Sciatic nerve (tissue), 2 donors: Measurements from ENCODE around the gene ARF5. TPM values are rescaled to one million over a fixed set of nuclear protein-coding genes. Genes with fewer than 3 reads are reported as not detected.
"Not testable (repeated sequence)": the region's sequence is repeated elsewhere in the genome, so short reads cannot be mapped to it uniquely, and the experiment has no call there.

Experiments
- ATAC-seq: fragments of 200-7000 bp; cut with Tn5 transposase; one replicate; pipeline ENCODE4 v1.9.1; 2020; ENCODE audit warnings: mild to moderate bottlenecking, moderate library complexity
- DNase-seq: peaks from one replicate; pipeline ENCODE4 v3.0.0-alpha.2; 2020; ENCODE audit warnings: low spot score
- intact Hi-C: fragments of 100-400 bp; cut with DNase I; formaldehyde crosslinking; loops from one replicate; pipeline ENCODE4 v1.14.2; 2022
- total RNA-seq: library from RNA; stranded (reverse); fragmentation: NEBNext Ultra II Directional; extraction: Animal tissue kit (Norgen Biotek cat#: 25700); gene quantifications from one replicate; pipeline ENCODE4 v1.2.1, GENCODE V29; 2021
- donor health status: DM: no; HTN: no; CAD: no.
- donor health status: DM: no; HTN: no; CAD: no.

ARF5 gene
- total RNA-seq: 81.7 TPM

GRCh38 chr7:127588019-127588696, at the start of gene ARF5:
Gene ARF5, plus strand, starts transcription at chr7:127588411. Its CDS starts 88 bp downstream, at chr7:127588499.
- intact Hi-C loops: no loop called here
- ATAC-seq: peak; percentile 92
- DNase-seq: peak; percentile 94

- ATAC-seq (no peak), DNase-seq (no peak)
- intact Hi-C loops: no loop called here
These were observed 49.1 kb upstream of the ARF5 start for GRCh38 chr7:127539116-127539515.

DNA sequence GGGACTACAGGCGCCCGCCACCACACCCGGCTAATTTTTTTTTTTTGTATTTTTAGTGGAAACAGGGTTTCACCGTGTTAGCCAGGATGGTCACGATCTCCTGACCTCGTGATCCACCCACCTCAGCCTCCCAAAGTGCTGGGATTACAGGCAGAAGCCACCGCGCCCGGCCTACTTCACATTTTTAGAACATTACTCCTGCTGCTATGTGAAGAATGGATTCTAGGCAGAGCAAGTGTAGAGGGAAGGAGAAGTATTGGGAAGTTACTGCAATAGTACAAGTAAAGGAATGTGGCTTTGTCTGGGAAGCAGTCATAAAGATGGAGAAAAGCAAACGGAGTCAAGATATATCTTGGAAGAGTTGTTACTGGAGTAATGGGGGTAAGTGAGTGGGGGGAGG, 47.8 kb upstream of the ARF5 start:
- ATAC-seq, DNase-seq, intact Hi-C loops: not testable (repeated sequence)

- no peak for DNase-seq
- intact Hi-C loops: no loop called here
- ATAC-seq: no peak
These were observed 46.7 kb upstream of the ARF5 start for GRCh38 chr7:127541548-127541947.

DNA sequence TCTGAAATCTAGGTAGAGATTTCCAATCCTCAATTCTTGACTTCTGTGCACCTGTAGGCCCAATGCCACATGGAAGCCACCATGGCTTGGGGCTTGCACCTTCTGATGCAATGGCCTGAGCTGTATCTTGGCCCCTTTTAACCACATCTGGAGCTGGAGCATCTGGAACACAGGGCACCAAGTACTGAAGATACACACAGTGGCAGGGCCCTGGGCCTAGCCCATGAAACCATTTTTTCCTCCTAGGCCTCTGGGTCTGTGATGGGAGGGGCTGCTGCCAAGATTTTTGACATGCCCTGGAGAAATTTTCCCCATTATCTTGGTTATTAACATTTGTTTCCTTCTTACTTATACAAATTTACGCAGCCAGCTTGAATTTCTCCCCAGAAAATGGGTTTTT, 41.9 kb upstream of the ARF5 start:
- intact Hi-C loops: no loop called here
- DNase-seq (no peak), ATAC-seq (no peak)

GRCh38 chr7:127550247-127550646, 38.0 kb upstream of the ARF5 start:
- DNase-seq (no peak), ATAC-seq (no peak)
- intact Hi-C loops: no loop called here

DNA sequence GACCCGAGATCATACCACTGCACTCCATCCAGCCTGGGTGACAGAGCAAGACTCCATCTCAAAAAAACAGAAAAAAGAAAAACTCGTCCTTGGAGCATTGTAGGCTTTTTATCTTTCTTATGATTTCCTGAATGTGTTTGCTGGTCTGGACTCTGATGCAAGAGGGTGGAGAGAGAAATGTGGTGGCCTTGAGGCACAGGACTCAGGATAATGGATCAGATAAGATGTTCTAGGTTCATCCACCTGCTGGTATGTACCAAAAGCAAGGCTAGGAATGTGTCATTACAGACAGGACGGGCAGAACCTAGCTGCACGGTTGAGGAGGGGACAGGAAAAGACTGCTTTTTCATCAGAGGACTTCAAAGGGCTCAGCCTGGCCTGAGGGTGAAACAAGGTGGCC, 36.3 kb upstream of the ARF5 start:
- DNase-seq (no peak), ATAC-seq (no peak)
- intact Hi-C loops: no loop called here

DNA sequence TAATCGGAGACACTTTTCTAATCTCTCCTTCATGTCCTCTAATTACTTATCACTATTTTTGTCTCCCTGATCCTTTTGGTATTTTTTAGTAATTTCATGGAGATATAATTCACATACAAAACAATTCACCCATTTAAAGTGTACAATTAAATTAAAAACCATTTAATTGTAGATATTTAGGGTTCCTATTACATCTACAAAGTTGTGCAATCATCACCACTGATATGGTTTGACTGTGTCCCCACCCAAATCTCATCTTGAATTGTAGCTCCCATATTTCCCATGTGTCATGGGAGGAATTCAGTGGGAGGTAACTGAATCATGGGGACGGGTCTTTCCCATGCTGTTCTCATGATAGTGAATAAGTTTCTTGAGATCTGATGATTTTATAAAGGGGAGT, 31.8 kb upstream of the ARF5 start:
- ATAC-seq (no peak), DNase-seq (no peak)
- intact Hi-C loops: no loop called here

DNA sequence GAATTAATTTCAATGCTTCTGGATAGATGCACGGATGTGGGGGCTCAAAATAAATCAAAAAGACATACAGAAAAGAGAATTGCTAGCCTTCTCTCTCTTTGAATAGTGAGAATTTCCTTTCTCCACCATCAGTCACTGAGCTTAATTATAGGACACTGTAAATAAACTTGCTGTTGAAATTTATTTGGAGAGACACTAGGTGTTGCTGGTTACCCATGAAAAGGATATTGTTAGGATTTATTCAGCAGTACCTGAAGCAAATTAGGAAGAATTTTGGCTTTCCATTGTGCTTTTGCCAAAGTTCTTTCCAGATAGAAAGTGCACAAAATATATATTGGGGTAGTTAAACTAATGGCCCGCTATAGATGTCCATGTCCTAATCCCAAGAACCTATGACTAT, 30.4 kb upstream of the ARF5 start:
- intact Hi-C loops: no loop called here
- DNase-seq: no peak
- ATAC-seq: no peak

DNA sequence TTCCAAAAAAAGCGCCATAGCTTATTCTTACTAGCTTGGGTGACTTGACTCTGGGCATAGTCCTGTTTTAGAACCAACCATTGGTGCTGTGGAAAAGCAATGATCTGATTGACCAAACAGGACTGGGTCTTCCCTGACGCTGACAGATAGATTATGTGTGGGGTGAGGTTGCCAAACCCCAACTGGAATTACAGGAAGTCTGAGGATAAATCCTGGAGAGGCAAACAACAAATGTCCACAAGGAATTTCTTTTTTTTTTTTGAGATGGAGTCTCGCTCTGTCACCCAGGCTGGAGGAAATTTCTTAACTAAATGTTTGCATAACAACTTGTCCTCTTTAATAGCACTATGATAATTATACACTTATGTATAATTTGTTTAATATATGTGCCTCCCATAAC, 22.0 kb upstream of the ARF5 start:
- intact Hi-C loops: no loop called here
- ATAC-seq (no peak), DNase-seq (no peak)

DNA sequence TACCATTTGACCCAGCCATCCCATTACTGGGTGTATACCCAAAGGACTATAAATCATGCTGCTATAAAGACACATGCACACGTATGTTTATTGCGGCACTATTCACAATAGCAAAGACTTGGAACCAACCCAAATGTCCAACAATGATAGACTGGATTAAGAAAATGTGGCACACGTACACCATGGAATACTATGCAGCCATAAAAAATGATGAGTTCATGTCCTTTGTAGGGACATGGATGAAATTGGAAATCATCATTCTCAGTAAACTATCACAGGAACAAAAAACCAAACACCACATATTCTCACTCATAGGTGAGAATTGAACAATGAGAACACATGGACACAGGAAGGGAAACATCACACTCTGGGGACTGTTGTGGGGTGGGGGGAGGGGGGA, 20.2 kb upstream of the ARF5 start:
- ATAC-seq, intact Hi-C loops, DNase-seq: not testable (repeated sequence)

- ATAC-seq (no peak), DNase-seq (no peak)
- intact Hi-C loops: no loop called here
These were observed 16.3 kb upstream of the ARF5 start for GRCh38 chr7:127571741-127572505.

DNA sequence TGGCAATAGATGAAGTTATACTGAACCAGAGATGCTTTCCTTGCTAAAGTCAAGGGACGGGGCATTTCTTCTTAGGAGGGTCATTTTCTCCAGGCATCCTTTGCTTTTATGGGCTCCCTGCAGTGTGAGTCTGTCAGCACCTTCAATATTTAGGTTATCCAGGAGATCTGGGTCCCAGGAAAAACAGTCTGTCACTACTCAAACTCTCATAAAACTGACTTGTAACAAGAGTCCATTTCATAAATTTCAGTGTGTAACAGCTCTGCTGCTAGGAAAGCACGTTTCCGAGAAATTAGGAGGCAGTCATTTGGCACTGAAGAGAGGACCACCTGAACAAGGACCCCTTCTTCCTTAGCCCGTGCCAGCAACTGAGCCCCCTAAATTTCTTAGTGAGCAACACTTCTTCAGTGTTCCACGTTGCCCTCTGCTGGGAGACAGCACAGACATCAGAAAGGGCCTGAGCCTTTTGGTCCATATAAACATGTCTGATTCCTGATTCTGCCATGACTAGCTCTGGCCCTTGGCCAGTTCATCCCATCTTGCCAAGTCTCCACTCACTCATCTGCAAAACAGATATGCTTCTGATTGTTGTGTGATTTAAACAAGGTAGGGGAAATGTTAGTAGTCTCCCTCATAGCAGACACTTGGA, 10.1 kb upstream of the ARF5 start:
- intact Hi-C loops: no loop called here
- DNase-seq: no peak

DNA sequence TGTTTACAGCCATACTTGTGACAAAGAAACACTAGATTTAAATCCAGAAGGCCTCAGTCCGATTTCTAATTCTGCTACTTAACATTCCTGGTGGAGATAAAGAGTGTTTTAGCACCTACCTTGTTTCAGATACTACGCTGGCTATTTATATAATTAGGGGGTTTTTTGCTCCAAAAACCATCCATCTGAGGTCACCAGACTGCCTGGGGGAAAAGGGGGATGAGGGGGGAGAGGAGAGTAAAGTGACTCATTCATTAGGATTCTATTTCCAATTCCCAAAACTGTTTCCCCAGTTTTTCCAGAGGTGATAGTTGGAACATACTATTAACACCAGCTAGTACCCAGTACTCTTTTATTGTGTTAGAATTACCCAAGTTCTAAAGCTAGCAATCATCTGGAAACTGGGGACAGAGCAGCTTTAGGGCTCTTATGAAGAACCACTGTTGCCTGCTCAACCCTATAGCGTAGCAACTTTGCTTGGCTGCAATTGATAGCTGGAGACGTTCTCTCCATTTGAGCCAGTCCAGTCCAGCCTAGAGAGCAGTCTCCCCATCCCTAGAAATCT, 9.4 kb upstream of the ARF5 start:
- no peak for ATAC-seq
- intact Hi-C loops: no loop called here
- no peak for DNase-seq

More for the DNA sequence above, 10.1 kb upstream of the ARF5 start:
- ATAC-seq: no peak

DNA sequence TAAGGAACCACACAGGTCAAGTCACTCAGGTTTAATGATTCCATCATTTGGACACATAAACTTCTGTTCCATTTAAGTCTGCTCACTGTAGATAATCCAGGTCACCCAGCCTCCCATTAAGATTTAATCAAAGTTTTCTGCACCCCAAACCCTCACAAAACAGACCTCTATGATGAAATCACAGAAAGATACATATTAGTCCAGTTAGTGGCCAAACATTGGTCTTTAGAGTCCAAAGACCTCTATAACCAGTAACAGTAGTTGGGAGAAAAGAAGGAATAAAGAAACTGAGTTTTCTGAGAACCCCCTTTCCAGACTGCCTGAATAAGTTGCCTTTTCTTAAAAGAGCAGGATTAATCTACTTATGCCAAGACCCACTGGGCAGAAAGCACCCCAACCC, 7.6 kb upstream of the ARF5 start:
- intact Hi-C loops: no loop called here
- ATAC-seq: no peak

DNA sequence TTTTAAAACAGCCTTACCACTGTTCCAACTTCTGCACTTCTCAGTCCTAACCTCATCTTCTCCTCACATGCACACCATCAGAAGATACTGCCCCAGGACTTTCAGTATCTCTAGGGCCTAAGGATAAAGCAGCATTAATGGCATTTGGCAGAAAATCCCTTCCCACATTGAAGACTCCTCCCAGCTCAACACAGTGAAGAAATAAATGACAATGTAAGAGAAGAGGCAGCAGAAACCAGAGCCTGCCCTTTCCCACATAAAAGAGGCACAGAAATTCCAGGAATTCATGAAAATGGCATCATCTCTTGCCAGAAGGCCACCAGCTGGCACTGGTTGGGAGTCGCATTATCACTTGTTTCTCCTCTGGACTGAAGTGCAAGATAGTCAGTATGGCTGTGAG, 6.5 kb upstream of the ARF5 start:
- no peak for DNase-seq
- ATAC-seq: no peak
- intact Hi-C loops: no loop called here

More for the DNA sequence above, 7.6 kb upstream of the ARF5 start:
- DNase-seq: no peak

DNA sequence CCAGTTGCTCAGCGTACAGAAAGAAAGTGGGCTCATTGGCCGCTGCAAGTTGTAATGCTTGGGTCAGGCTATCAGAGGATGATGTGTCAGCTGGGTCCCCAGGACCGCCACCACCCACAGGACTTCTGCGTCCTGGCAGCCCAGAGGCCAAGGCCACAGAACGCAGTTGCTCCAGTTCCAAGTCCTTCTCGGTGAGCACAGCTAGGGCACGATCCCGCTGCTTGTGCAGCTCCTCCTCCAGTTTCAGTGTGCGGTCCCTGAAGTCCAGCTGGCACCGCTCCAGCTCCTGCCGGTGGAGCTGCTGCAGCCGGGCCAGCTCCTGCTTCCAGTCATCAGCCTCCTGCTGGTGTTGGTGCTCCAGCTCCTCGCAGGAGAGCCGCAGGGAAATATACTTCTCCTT, 5.8 kb upstream of the ARF5 start:
- DNase-seq: peak; percentile 65
- ATAC-seq: no peak
- intact Hi-C loops: no loop called here

DNA sequence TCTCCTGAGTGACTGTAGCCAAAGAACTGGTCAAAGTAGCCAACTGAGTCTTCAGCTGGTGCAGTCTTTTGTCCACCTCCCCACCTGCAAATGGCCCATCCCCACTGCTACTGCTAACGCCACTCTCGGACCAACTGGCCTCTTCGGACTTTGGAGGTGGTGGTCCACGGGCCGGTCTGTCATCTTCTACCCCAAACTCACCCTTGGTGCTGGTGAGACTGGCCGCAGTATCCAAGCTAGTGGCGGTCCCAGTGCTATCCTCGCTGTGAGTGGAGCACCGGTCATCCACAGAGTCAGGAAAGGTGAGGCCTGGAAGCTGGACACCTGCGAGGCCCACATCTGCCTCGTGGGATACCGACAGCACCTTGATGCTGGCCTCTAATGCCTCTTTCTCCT, 3.6 kb upstream of the ARF5 start:
- DNase-seq (no peak), ATAC-seq (no peak)
- intact Hi-C loops: no loop called here

- DNase-seq (peak; percentile 97), ATAC-seq (peak; percentile 94)
- intact Hi-C loops: no loop called here
These were observed 2.9 kb upstream of the ARF5 start, which contains the start of gene GCC1 for GRCh38 chr7:127585044-127585953. Gene GCC1, minus strand, starts transcription at chr7:127585596. Its CDS starts 414 bp downstream, at chr7:127585182.
